MV-4-11 (cell line): ENCODE results near the gene FADS1.
A peak's percentile ranks its signal among the peaks of the same experiment; 100 is the strongest.

Experiments used
- DNase-seq: peaks from one replicate; lab custom pipeline; 2025; lab: John Stamatoyannopoulos, UW

The FADS1 gene

GRCh38 chr11:61826930-61827570 is 10.2 kb upstream of the FADS1 start:
- peak; percentile 65 for DNase-seq

DNA sequence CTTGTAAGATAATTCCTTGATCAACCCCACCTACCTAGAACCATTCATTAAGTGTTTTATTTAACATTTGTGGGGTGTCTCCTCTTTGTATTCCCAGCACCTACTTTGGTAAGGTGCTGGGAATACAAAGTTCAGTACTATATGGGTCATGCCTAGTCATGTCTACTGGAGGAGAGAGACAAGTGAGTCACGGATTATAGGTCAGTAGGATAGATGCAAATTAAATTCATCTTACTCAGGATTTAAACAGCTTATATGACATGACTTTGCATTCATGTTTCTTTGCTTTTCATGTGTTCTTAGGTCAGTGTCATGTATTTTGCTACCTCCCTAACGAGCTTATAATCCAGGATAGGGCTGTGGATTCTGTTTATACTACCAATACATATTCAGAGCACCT is 3.4 kb upstream of the FADS1 start:
- no peak for DNase-seq

DNA sequence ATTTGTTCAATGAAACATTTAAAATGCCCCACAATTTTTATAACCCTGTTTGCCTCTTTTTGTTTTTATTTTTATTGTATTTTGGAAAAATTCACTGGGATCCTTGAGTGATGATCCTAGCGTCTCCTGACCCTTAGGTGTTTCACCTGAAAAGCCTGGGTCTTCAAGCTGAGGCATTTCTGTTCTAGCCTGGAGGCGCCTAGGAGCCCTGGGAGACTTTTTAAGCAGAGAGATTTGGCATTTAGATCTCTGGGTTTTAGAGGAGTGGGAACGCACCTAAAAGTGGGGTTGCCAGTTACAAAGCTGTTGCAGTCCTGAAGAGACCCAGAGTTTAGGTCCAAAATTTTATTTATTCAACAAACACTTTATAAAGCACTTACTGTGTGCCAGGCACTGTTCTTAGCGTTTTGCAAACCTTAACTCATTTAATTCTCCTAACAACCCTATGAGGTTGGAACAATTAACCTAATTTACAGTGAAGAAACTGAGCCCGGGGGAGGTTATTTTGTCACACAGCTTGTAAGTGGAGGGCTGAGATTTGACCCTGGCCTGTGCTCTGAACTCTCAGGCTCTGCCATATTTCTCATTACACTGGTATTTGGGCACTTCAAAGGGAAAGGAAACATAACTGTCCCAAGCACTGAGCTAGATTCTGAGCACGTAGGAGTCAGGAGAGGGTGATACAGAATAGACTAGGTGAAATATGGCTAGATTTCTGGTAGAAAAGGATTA is 834 bp upstream of the FADS1 start:
- no peak for DNase-seq

- peak; percentile 35 for DNase-seq
Observed at GRCh38 chr11:61815790-61816735, 740 bp downstream of the FADS1 start.

- peak; percentile 84 for DNase-seq
Observed at GRCh38 chr11:61814958-61815789, 1.6 kb downstream of the FADS1 start.

DNA sequence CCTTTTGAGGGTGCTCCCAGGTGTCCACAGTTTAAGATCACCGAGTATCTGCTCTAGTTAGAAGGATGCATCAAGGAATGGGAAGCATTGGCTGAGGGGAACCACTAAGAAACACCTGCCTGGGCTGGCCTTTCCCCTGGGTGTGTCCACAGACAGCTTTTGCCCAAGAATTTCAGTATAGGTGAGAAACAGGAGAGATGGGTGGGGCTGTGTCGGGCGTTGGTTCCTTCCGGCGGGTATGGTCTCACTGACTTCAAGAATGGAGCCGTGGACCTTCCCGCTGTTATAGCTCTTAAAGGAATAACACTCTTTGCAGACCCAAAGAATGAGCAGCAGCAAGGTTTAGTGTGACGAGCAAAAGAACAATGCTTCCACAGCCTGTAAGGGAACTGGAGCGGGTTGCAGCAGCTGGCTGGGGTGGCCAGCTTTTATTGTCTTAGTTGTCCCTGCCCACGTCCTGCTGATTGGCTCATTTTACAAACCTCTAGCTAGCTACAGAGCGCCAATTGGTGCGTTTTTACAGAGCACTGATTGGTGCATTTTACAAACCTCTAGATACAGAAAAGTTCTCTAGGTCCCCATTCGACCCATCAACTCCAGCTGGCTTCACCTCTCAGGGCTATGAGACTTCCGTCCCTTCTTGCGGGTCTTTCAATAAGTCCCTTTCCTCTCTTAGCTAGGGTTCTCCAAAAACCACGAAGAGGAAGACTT is 2.4 kb downstream of the FADS1 start:
- peak; percentile 67 for DNase-seq

GRCh38 chr11:61812736-61813411 is 3.9 kb downstream of the FADS1 start:
- no peak for DNase-seq

GRCh38 chr11:61811831-61812230 is 5.0 kb downstream of the FADS1 start:
- DNase-seq, result no peak

GRCh38 chr11:61810671-61811175 is 6.1 kb downstream of the FADS1 start:
- DNase-seq, result no peak

- DNase-seq, result no peak
Observed at GRCh38 chr11:61806785-61807184, 10.0 kb downstream of the FADS1 start.

DNA sequence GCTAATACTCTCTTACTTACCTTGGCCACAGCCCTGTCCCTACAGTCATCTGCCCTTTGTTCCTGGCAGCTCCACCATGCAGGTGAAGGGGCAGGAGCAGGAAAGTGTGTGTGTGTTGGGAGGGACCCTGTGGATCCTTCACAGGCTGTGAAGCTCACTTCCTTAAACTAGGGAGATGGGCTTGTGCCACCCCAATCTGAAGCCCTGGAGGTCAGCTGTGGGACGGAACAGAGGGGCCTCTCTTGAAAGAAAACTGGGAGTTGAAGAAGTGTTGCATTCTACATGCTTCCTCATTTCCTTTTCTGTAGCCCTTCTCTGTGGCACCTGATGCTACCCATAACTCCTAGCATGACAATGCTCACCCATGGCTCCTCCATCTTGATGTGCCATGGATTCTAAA is 11.7 kb downstream of the FADS1 start:
- DNase-seq, result peak; percentile 64

GRCh38 chr11:61803889-61804647 is 12.7 kb downstream of the FADS1 start:
- DNase-seq, result no peak

GRCh38 chr11:61802605-61803004 is 14.2 kb downstream of the FADS1 start:
- DNase-seq, result no peak

DNA sequence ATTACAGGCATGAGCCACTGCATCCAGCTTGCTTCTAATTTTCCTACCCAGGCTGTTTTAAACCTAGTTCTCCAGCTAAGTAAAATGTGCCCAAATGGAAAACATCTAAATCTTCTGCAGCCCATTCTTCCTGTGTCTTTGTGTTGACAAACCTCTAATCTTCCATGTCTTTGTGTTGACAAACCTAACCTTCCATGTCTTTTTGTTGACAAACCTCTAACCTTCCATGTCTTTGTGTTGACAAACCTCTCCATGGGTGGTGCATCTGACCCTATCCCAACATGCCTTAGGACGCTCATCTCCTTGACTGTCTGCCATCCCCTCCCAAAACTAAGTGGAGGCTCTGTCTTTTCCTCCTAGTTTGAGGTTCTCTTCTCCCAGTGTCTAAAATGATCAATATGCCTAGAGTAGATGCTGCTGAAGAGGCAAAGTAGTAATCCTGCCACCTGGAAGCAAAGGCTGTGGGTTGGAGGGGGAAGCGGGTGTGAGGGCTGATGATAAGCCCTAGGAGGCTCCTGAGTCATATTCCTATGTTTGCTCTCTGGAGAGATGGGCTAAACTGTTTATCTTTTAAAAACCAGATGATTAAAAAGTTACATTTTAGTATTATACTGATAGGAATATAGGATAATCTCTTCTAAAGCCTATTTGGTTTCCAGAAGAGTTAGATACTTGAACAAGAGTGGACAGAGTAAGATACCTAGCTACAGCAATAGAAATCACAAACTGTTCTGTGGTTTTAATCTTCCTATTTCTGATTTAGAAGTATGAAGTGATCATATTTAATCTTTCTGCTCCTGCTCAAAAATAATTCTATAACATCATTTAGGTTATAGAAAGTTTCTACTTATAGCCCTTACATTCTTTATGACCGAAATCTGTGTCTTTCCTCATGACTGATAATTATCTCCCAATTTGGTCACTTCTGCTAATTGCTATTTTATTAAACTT is 16.2 kb downstream of the FADS1 start:
- DNase-seq, result no peak

DNA sequence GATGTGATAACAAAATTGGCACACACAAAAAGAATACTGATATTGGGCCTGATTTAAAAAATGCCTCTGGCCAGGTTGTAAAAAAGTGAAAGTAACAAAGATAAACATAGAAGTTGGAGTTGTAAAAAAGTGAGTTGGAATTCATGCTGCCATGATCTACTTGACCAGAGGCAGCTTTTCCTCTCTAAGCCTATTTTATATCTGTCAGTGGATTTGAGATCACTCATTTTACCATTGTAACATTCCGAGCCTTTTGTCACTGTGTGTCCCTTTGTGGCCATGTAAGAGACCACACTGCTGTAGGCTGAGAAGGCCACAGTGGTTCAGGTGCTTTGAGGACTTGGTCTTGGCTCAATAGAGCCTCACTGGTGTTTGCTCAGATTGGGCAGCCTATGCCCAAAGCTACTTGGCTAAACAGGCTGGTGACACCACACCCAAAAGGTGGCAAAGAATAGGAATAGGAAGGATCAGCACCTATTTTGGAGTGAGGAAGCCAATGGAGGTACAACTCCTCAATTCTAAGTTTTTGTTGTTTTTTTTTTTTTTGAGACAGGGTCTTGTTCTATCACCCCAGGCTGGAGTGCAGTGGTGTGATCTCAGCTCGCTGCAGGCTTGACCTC is 17.0 kb downstream of the FADS1 start:
- no peak for DNase-seq

DNA sequence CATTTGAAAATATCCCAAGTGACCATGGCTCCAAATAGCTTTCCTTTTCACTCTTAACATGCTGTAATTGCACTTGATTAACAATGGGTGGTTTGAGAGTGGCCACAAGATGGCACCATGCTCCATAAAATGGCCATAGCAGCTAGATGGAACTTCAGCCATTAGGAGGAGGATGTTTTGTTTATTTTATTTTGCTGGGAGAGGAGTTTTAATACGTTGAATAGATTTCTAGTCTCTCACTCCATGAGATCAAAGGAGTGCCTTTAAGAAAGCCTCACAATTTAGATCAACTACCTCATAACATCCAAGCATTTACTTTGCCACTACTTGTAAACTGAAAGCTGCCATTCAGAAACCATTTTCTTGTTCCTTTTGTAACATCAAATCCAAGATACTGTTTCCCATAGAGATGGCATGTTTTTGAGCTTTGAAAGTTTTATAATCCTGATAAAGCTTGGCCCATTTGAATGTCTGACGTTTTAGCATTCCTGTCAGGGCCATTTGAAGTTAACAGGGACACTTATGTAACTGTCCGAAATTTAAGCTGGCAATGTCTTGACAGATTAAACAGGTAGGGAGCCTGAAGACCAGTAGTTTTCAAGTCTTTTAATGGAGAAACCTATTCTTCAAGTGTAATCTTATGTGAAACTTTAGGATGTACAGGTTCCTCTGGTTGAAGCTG is 19.4 kb downstream of the FADS1 start:
- peak; percentile 74 for DNase-seq

DNA sequence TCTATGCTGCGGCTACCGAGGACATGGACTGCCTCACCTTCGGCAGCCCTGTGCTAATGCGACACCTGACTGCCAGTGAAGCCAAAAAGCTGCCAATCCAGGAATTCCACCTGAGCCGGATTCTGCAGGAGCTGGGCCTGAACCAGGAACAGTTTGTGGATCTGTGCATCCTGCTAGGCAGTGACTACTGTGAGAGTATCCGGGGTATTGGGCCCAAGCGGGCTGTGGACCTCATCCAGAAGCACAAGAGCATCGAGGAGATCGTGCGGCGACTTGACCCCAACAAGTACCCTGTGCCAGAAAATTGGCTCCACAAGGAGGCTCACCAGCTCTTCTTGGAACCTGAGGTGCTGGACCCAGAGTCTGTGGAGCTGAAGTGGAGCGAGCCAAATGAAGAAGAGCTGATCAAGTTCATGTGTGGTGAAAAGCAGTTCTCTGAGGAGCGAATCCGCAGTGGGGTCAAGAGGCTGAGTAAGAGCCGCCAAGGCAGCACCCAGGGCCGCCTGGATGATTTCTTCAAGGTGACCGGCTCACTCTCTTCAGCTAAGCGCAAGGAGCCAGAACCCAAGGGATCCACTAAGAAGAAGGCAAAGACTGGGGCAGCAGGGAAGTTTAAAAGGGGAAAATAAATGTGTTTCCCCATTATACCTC is 20.8 kb downstream of the FADS1 start:
- no peak for DNase-seq
